HCT116 (cell line): Measurements from ENCODE around the gene MBNL2. TPM values are rescaled to one million over a fixed set of nuclear protein-coding genes. Genes with fewer than 3 reads are reported as not detected.

Experiments used
- ATAC-seq: fragments of 200-7000 bp; cut with Tn5 transposase; 2 replicates; pipeline ENCODE4 v1.9.1; 2020; ENCODE audit warnings: mild to moderate bottlenecking, moderate library complexity
- BruUV-seq: library from RNA; stranded (reverse); fragments of 400-500 nt; replicated peaks from 2 replicates; lab custom pipeline; 2021; lab: Mats Ljungman, UMichigan
- CTCF ChIA-PET: fragments of 300-600 bp; sonication (Branson Sonifier 250); formaldehyde crosslinking; loops from one replicate; lab custom pipeline; 2021; ENCODE audit warnings: antibody characterized with exemption; lab: Charles Lee
- POLR2A ChIA-PET: fragments of 300-600, 350-600 bp; sonication (Branson Sonifier 250); formaldehyde crosslinking; loops from one replicate; lab custom pipeline; 2021; ENCODE audit warnings: antibody characterized with exemption; lab: Charles Lee
- RAD21 ChIA-PET, 2 experiments: fragments of 300-600 bp; sonication (Branson Sonifier 250); formaldehyde crosslinking; loops; one replicate each; lab custom pipeline; 2023; ENCODE audit warnings: low total read pairs in 2 of 2; ENCODE audit not compliant: uncharacterized antibody in 2 of 2, unreplicated experiment in 2 of 2, low non-redundant PET in 1 of 2; lab: Charles Lee
- DNase-seq: peaks from one replicate; pipeline ENCODE4 v3.0.0-alpha.2; 2010; ENCODE audit warnings: low read depth, low spot score
- H2AFZ ChIP-seq: fragments of 200-600 bp; shearing (Covaris generic), sonication (generic); 2 replicates; pipeline ENCODE4 v1.6.1; 2017; ENCODE audit warnings: low read depth, mixed run types, mixed read lengths, antibody characterized with exemption, low read length; ENCODE audit not compliant: poor library complexity, severe bottlenecking
- H3K27ac ChIP-seq: 2 replicates; pipeline ENCODE4 v1.5.1; 2012; ENCODE audit warnings: low read depth, low read length
- H3K27me3 ChIP-seq: fragments of 200-600 bp; sonication (generic); 2 replicates; pipeline ENCODE4 v1.6.1; 2016; ENCODE audit warnings: mixed run types, low read length, mixed read lengths; ENCODE audit not compliant: insufficient read depth
- H3K36me3 ChIP-seq, 2 experiments: fragments of 200-500 bp in 1 of 2; fragments of 200-600 bp in 1 of 2; sonication (Bioruptor generic) in 1 of 2; sonication (generic) in 1 of 2; 2 replicates each; pipeline versions ENCODE4 v1.5.1 to v1.6.1; 2014 to 2016; ENCODE audit warnings: low read length in 2 of 2, inconsistent platforms in 1 of 2, mixed read lengths in 1 of 2, mixed run types in 1 of 2; ENCODE audit not compliant: insufficient read depth in 2 of 2, control insufficient read depth in 1 of 2
- H3K4me1 ChIP-seq, 2 experiments: fragments of 200-600 bp in 1 of 2; sonication (generic) in 1 of 2; 2 replicates each; pipeline versions ENCODE4 v1.5.1 to v1.6.1; 2012 to 2017; ENCODE audit warnings: low read length in 2 of 2, inconsistent platforms in 1 of 2, mild to moderate bottlenecking in 1 of 2, mixed read lengths in 1 of 2, mixed run types in 1 of 2, moderate library complexity in 1 of 2; ENCODE audit not compliant: insufficient read depth in 2 of 2, control insufficient read depth in 1 of 2
- H3K4me2 ChIP-seq: fragments of 200-600 bp; sonication (generic); 2 replicates; pipeline ENCODE4 v1.6.1; 2017; ENCODE audit warnings: mixed run types, low read length, mixed read lengths
- H3K4me3 ChIP-seq, 2 experiments: fragments of 200-600 bp in 1 of 2; sonication (generic) in 1 of 2; replicated peaks in 1 of 2; 2 replicates each; pipeline ENCODE4 v1.5.1; 2011 to 2016; ENCODE audit warnings: low read length in 2 of 2, control low read depth in 1 of 2, low read depth in 1 of 2, mild to moderate bottlenecking in 1 of 2, mixed read lengths in 1 of 2, mixed run types in 1 of 2
- H3K79me2 ChIP-seq: fragments of 200-600 bp; sonication (generic); 2 replicates; pipeline ENCODE4 v1.6.1; 2017; ENCODE audit warnings: mild to moderate bottlenecking, mixed run types, low read length, moderate library complexity, mixed read lengths; ENCODE audit not compliant: insufficient read depth
- H3K9ac ChIP-seq: fragments of 200-600 bp; sonication (generic); 2 replicates; pipeline ENCODE4 v1.6.1; 2016; ENCODE audit warnings: low read length, mixed read lengths
- H3K9me2 ChIP-seq: fragments of 200-600 bp; sonication (generic), shearing (Covaris generic); 2 replicates; pipeline ENCODE4 v1.6.1; 2017; ENCODE audit warnings: mixed run types, mild to moderate bottlenecking, moderate library complexity; ENCODE audit not compliant: insufficient read depth
- H3K9me3 ChIP-seq, 2 experiments: fragments of 200-500 bp in 1 of 2; fragments of 200-600 bp in 1 of 2; sonication (Bioruptor generic) in 1 of 2; sonication (generic) in 1 of 2; 2 replicates each; pipeline ENCODE4 v1.6.1; 2014 to 2017; ENCODE audit warnings: low read length in 2 of 2, mixed read lengths in 2 of 2, inconsistent platforms in 1 of 2, low read depth in 1 of 2, mild to moderate bottlenecking in 1 of 2, mixed run types in 1 of 2, moderate library complexity in 1 of 2; ENCODE audit not compliant: control insufficient read depth in 1 of 2, insufficient read depth in 1 of 2
- H4K20me1 ChIP-seq: fragments of 200-600 bp; sonication (generic), shearing (Covaris generic); 2 replicates; pipeline ENCODE4 v1.6.1; 2017; ENCODE audit warnings: mixed run types, mild to moderate bottlenecking, moderate library complexity; ENCODE audit not compliant: insufficient read depth
- CBX3 ChIP-seq: IDR thresholded peaks from 2 replicates; pipeline ENCODE4 v1.6.1; 2012; ENCODE audit warnings: low read depth
- CEBPB ChIP-seq: IDR thresholded peaks from 2 replicates; pipeline ENCODE4 v1.6.1; 2012; ENCODE audit warnings: low read depth
- EGR1 ChIP-seq: IDR thresholded peaks from 2 replicates; pipeline ENCODE4 v1.6.1; 2012; ENCODE audit warnings: low read depth
- EZH2 ChIP-seq: fragments of 200-600 bp; sonication (generic); IDR thresholded peaks from 2 replicates; pipeline ENCODE4 v1.6.1; 2017; ENCODE audit warnings: antibody characterized with exemption, mixed run types
- FOSL1 ChIP-seq: IDR thresholded peaks from 2 replicates; pipeline ENCODE4 v1.6.1; 2012; ENCODE audit warnings: low read depth
- JUND ChIP-seq: IDR thresholded peaks from 2 replicates; pipeline ENCODE4 v1.6.1; 2012
- POLR2A ChIP-seq: IDR thresholded peaks from 2 replicates; pipeline ENCODE4 v1.7.0; 2011; ENCODE audit warnings: borderline replicate concordance; ENCODE audit not compliant: insufficient read depth, insufficient read length; ENCODE audit errors: extremely low read depth
- POLR2AphosphoS5 ChIP-seq: IDR thresholded peaks from 2 replicates; pipeline ENCODE4 v1.6.1; 2011; ENCODE audit warnings: mild to moderate bottlenecking, low read depth, low read length, moderate library complexity
- RAD21 ChIP-seq: IDR thresholded peaks from 2 replicates; pipeline ENCODE4 v1.6.1; 2012; ENCODE audit warnings: low read depth, mild to moderate bottlenecking
- SP1 ChIP-seq: IDR thresholded peaks from 2 replicates; pipeline ENCODE4 v1.6.1; 2012; ENCODE audit warnings: low read depth
- SRF ChIP-seq: IDR thresholded peaks from 2 replicates; pipeline ENCODE4 v1.6.1; 2012; ENCODE audit warnings: low read depth
- TCF7L2 ChIP-seq: IDR thresholded peaks from 2 replicates; pipeline ENCODE4 v1.7.0; 2011; ENCODE audit warnings: borderline replicate concordance, inconsistent platforms; ENCODE audit not compliant: insufficient read depth, insufficient read length; ENCODE audit errors: extremely low read depth
- YY1 ChIP-seq: IDR thresholded peaks from 2 replicates; pipeline ENCODE4 v1.6.1; 2011; ENCODE audit warnings: low read length, low read depth, moderate library complexity, mild to moderate bottlenecking; ENCODE audit not compliant: insufficient replicate concordance; ENCODE audit errors: extremely low read depth
- intact Hi-C: fragments of 100-400 bp; cut with micrococcal nuclease; formaldehyde crosslinking; loops from 2 replicates; pipeline ENCODE4 v1.10.0; 2022
- total RNA-seq: library from RNA; stranded (reverse); gene quantifications from one replicate; pipeline ENCODE4 v1.2.1, GENCODE V29; 2021; ENCODE audit not compliant: unreplicated experiment
- TF ChIP-seq, protein P1 (sequence below), 3 experiments: fragments of 200-600 bp in 1 of 3; sonication (generic) in 1 of 3; IDR thresholded peaks in 2 of 3; conservative IDR thresholded peaks in 1 of 3; 2 replicates each; pipeline ENCODE4 v1.5.1; 2012 to 2017; ENCODE audit warnings: low read depth in 2 of 3, low read length in 2 of 3, antibody characterized with exemption in 1 of 3, borderline replicate concordance in 1 of 3, control low read depth in 1 of 3, mild to moderate bottlenecking in 1 of 3, mixed read lengths in 1 of 3, mixed run types in 1 of 3, moderate library complexity in 1 of 3; ENCODE audit not compliant: insufficient read depth in 1 of 3
- TF ChIP-seq, protein P2 (sequence below): IDR thresholded peaks from 2 replicates; pipeline ENCODE4 v1.6.1; 2012; ENCODE audit warnings: low read depth
- TF ChIP-seq, protein P3 (sequence below): IDR thresholded peaks from 2 replicates; pipeline ENCODE4 v1.6.1; 2012
- TF ChIP-seq, protein P4 (sequence below): IDR thresholded peaks from 2 replicates; pipeline ENCODE4 v1.6.1; 2012
- TF ChIP-seq, protein P5 (sequence below): IDR thresholded peaks from 2 replicates; pipeline ENCODE4 v1.6.1; 2011; ENCODE audit warnings: mild to moderate bottlenecking, low read length, moderate library complexity; ENCODE audit not compliant: insufficient replicate concordance; ENCODE audit errors: extremely low read depth

The MBNL2 gene
- total RNA-seq, 1 experiment from 2014 or later = 73.9 TPM

DNA sequence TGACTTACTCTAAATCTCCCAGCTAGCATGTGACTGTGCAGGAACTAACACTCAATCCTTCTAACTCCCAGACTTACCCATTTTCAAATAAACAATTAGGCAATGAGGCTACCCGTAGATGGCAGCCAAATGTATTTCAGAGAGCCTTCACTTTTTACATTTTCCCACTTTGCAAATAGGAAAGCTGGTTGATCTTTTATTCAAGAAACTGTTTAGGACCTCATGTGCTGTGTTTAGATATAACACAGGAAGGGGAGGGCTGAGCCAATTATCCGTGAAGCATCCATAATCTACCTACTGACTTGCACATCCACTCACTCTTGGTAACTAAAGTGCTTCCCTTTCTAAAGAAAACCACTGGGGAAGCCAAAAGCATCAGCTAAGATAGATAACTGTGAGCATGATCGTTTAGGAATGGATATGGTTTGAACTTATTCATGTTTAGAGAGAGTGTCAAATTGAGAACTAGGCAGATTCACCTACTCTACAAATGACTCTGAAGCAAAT lies 33.4 kb downstream of the MBNL2 start:
- Histone ChIP-seq H3K4me2 (peak overlapping the region; percentile 71), H2AFZ (no peak overlapping the region), H3K4me3 (peak overlapping the region in 1 of 2 experiments; percentile 34; a peak in 1 of 4 replicates), H3K27me3 (no peaks in the 10 kb centered on the region), H3K9me2 (no peaks in the 10 kb centered on the region), H3K36me3 (no peaks in the 10 kb centered on the region), H4K20me1 (no peaks in the 10 kb centered on the region), H3K27ac (peak overlapping the region; percentile 100), H3K4me1 (peaks cover 80 to 87% of the 10 kb centered on the region in 2 experiments), H3K9ac (peak overlapping the region; percentile 69), H3K9me3 (no peaks in the 10 kb centered on the region), H3K79me2 (peaks cover 65% of the 10 kb centered on the region)
- DNase-seq = no peak
- TF ChIP-seq, protein P1, sequence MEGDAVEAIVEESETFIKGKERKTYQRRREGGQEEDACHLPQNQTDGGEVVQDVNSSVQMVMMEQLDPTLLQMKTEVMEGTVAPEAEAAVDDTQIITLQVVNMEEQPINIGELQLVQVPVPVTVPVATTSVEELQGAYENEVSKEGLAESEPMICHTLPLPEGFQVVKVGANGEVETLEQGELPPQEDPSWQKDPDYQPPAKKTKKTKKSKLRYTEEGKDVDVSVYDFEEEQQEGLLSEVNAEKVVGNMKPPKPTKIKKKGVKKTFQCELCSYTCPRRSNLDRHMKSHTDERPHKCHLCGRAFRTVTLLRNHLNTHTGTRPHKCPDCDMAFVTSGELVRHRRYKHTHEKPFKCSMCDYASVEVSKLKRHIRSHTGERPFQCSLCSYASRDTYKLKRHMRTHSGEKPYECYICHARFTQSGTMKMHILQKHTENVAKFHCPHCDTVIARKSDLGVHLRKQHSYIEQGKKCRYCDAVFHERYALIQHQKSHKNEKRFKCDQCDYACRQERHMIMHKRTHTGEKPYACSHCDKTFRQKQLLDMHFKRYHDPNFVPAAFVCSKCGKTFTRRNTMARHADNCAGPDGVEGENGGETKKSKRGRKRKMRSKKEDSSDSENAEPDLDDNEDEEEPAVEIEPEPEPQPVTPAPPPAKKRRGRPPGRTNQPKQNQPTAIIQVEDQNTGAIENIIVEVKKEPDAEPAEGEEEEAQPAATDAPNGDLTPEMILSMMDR (IDR thresholded peaks at IDR 0.05 in 2 of 3, conservative IDR thresholded peaks at IDR 0.05 in 1 of 3; ENCODE audit: borderline replicate concordance in 1 of 3, insufficient read depth in 1 of 3, low read depth in 2 of 3, low read length in 2 of 3) = no peak
- TF ChIP-seq RAD21 (no peak), POLR2A (no peak), POLR2AphosphoS5 (no peak; the same call in 1 of the 2 replicates), CBX3 (no peak), EGR1 (no peak), JUND (no peak), TCF7L2 (no peak), CEBPB (no peak), SP1 (no peak), SRF (no peak), EZH2 (no peak), YY1 (no peak), FOSL1 (no peak)
- TF ChIP-seq, protein P2, sequence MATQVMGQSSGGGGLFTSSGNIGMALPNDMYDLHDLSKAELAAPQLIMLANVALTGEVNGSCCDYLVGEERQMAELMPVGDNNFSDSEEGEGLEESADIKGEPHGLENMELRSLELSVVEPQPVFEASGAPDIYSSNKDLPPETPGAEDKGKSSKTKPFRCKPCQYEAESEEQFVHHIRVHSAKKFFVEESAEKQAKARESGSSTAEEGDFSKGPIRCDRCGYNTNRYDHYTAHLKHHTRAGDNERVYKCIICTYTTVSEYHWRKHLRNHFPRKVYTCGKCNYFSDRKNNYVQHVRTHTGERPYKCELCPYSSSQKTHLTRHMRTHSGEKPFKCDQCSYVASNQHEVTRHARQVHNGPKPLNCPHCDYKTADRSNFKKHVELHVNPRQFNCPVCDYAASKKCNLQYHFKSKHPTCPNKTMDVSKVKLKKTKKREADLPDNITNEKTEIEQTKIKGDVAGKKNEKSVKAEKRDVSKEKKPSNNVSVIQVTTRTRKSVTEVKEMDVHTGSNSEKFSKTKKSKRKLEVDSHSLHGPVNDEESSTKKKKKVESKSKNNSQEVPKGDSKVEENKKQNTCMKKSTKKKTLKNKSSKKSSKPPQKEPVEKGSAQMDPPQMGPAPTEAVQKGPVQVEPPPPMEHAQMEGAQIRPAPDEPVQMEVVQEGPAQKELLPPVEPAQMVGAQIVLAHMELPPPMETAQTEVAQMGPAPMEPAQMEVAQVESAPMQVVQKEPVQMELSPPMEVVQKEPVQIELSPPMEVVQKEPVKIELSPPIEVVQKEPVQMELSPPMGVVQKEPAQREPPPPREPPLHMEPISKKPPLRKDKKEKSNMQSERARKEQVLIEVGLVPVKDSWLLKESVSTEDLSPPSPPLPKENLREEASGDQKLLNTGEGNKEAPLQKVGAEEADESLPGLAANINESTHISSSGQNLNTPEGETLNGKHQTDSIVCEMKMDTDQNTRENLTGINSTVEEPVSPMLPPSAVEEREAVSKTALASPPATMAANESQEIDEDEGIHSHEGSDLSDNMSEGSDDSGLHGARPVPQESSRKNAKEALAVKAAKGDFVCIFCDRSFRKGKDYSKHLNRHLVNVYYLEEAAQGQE = no peak
- TF ChIP-seq, protein P3, sequence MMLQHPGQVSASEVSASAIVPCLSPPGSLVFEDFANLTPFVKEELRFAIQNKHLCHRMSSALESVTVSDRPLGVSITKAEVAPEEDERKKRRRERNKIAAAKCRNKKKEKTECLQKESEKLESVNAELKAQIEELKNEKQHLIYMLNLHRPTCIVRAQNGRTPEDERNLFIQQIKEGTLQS = no peak
- TF ChIP-seq, protein P4, sequence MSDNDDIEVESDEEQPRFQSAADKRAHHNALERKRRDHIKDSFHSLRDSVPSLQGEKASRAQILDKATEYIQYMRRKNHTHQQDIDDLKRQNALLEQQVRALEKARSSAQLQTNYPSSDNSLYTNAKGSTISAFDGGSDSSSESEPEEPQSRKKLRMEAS = no peak
- TF ChIP-seq, protein P5, sequence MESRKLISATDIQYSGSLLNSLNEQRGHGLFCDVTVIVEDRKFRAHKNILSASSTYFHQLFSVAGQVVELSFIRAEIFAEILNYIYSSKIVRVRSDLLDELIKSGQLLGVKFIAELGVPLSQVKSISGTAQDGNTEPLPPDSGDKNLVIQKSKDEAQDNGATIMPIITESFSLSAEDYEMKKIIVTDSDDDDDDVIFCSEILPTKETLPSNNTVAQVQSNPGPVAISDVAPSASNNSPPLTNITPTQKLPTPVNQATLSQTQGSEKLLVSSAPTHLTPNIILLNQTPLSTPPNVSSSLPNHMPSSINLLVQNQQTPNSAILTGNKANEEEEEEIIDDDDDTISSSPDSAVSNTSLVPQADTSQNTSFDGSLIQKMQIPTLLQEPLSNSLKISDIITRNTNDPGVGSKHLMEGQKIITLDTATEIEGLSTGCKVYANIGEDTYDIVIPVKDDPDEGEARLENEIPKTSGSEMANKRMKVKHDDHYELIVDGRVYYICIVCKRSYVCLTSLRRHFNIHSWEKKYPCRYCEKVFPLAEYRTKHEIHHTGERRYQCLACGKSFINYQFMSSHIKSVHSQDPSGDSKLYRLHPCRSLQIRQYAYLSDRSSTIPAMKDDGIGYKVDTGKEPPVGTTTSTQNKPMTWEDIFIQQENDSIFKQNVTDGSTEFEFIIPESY = no peak
- intact Hi-C loops = loop anchor here (2.0 to 5.0 kb wide), 2 partner anchors 19 to 113 kb away; no protein-coding TSS in a partner anchor
- BruUV-seq = no TSS peak
- ATAC-seq = no peak
- ChIA-PET CTCF (interaction anchor here (1.1 to 1.3 kb wide), 2 partner anchors 18 to 146 kb away, joined by 3 read pairs; no protein-coding TSS in a partner anchor), RAD21 (no interaction called here), POLR2A (interaction anchor here (1.0 to 4.8 kb wide), 8 partner anchors 11 to 144 kb away, joined by 3 to 31 read pairs (median 8); partner anchors contain the start of gene MBNL2)
